HG03196 (cell line): ENCODE measurements around the gene SHMT1.
"Not testable (repeated sequence)": the region's sequence is repeated elsewhere in the genome, so short reads cannot be mapped to it uniquely, and the experiment has no call there.

Experiments
- ATAC-seq: cut with Tn5 transposase; IDR thresholded peaks from one replicate; pipeline ENCODE4 v1.9.1; 2021; ENCODE audit not compliant: unreplicated experiment

Gene SHMT1

DNA sequence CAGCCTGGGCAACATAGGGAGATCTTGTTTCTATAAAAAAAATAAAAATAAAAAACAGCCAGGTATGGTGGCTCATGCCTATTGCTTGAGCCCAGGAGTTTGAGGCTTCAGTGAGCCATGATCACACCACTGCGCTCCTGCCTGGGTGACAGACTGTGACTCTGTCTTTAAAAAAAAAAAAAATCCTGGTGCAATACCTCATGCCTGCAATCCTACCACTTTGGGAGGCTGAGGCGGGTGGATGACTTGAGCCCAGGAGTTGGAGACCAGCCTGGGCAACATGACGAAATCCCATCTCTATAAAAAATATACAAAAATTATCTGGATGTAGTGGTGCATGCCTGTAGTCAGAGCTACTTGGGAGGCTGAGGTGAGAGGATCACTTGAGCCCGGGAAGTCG, 15.3 kb upstream of the SHMT1 start:
- not testable (repeated sequence) for ATAC-seq

DNA sequence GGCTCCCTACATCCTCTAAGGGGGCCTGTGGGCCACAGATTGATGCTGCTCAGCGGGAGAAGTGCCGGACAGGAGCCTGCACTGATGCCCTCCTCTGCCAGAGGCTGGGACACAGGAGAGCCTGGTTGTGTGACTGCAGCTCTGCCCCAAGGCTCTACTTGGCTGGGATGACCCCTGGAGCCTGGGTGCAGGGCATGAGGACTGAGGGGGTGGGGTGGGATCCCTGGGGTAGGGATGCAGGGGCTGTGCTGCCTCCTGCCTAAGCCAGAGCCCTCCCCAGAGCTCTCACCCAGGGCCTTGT, 14.8 kb upstream of the SHMT1 start:
- no peak for ATAC-seq

DNA sequence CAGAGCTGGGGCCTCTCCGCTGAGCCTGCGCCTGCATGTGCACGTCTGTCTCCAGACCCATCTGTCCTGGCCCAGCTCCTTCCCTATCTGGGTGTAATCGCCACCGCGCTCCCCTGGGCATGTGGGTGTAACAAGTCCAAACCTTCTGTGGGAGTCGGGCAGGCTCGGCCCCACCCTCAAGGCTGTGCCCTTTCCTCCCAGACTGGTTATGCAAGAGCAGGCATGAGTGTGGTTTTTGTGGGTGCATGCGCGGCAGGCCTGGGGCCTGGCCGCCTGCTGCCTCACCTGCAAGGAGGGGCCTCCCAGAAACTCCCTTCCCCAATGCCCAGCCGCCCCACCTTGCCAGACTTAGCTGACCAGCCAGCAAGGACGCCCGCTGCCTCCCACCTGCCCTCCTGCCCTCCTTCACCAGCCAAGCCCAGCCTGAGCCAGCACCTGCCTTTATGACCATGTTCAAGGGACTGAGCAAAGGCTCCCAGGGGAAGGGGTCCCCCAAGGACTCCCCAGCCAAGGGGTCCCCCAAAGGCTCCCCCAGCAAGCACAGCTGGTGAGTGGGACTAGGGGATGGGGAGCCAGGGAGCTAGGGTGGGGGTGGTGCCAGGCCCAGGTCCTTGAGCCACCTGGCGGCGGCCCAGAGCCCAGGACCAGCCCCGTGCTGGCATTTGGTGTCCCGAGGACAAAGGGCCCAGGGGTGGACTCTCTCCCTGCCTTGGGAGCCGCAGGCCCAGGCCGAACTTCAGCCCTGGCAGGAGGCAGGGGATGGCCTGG, 14.3 kb upstream of the SHMT1 start, which contains the start of gene EVPLL:
Gene EVPLL (plus strand): TSS at position 342 of the 768 bp plus-strand sequence. CDS start 3,160 bp downstream, outside the sequence.
- no peak for ATAC-seq

DNA sequence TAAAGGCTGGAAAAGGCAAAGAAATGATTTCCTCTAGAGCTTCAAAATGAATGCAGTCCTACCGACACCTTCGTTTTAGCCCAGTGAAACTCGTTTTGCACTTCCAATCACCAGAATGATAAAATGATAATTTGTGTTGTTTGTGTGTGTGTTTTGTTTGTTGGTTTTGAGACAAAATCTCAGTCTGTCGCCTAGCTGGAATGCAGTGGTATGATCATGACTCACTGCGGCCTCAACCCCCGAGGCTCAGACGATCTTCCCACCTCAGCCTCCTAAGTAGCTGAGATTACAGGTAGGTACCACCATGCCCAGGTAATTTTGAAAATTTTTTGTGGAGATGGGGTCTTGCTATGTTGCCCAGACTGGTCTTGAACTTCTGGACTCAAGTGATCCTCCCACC, 10.9 kb upstream of the SHMT1 start:
- ATAC-seq: no peak

DNA sequence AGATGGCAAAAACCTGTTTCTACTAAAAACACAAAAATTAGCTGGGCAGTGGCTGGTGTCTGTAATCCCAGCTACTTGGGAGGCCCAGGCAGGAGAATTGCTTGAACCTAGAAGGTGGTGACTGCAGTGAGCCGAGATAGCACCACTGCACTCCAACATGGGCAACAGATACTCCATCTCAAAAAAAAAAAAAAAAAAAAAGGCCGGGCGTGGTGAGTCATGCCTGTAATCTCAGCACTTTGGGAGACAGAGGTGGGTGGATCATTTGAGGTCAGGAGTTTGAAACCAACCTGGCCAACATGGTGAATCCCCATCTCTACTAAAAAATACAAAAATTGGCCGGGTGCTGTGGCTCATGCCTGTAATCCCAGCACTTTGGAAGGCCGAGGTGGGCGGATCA, 9.8 kb upstream of the SHMT1 start:
- not testable (repeated sequence) for ATAC-seq

DNA sequence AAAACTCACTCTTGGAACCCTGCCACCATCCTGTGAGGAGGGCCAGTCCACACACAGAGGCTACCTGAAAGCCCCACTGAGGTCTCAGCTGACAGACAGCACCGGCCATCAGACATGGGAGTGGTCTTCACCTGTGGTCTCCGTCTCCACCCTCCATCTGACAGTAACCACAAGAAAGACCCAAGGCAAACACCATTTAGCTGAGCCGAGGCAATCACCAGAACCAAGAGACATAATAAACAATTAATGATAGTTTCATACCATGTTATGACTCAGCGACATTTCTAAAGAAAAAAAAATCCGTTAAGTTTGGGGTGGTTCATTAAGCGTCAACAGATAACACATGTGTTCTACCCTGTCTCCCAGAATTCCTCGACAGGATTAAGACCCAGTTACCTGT, 8.1 kb upstream of the SHMT1 start:
- ATAC-seq: no peak

DNA sequence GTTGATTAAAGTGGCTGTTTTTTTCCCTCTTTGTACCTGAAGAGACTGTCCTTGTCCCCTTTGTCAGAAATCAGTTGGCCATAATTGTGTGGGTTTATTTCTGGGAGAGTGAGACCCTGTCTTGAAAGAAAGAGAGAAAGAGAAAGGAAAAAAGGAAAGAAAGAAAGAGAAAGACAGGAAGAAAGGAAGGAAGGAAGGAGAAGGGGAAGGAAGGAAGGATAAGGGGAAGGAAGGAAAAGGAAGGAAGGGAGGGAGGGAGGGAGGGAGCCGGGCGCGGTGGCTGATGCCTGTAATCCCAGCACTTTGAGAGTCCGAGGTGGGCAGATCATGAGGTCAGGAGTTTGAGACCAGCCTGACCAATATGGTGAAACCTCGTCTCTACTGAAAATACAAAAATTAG, 7.4 kb upstream of the SHMT1 start:
- no peak for ATAC-seq

DNA sequence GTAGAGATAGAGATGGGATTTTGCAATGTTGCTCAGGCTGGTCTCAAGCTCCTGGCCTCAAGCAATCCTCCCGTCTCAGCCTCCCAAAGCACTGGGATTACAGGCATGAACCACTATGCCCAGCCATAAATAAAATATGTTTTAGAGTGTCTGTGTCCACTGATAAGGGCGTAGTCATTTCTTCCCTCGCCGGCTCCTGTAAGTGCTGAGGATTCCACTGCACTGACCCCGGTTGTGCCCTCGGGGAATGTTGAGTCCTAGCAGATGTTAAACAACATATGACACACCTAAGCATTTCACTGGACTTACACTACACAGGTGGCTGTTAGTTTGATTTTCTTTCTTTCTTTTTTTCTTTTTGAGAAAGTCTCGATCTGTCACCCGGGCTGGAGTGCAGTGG, 5.6 kb upstream of the SHMT1 start:
- ATAC-seq: no peak

DNA sequence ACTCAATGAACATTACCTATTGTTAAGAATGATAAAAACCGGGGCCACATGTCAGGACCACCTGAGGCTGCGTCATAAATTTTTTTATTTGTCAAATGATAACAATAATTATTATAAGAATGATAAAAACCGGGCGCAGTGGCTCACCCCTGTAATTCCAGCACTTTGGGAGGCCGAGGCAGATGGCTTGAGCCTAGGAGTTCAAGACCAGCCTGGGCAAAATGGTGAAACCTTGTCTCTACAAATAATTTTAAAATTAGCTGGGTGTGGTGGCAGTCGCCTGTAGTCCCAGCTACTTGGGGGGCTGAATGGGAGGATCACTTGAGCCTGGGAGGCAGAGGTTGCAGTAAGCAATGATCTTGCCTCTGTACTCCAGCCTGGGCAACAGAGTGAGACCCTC, 816 bp upstream of the SHMT1 start:
- ATAC-seq: no peak

DNA sequence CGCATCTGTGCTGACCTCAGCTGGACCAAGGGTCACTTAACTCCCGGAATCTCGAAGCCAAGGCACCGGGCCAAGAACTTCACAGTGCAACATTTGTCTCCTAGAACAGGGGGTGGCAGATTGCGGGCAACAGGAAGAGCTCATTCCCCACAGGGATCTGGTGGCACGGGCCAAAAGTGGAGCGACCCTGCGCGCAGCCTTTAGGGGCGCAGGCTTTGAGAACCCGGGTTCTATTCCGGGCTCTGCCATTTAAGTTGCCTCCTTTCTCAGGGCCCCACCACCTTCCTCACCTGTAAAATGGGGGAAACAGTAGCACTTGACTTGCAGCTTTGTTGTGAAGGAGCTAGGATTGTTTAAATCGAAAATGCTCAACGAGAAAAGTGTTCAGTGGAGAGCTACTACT, 651 bp downstream of the SHMT1 start:
- ATAC-seq: no peak

DNA sequence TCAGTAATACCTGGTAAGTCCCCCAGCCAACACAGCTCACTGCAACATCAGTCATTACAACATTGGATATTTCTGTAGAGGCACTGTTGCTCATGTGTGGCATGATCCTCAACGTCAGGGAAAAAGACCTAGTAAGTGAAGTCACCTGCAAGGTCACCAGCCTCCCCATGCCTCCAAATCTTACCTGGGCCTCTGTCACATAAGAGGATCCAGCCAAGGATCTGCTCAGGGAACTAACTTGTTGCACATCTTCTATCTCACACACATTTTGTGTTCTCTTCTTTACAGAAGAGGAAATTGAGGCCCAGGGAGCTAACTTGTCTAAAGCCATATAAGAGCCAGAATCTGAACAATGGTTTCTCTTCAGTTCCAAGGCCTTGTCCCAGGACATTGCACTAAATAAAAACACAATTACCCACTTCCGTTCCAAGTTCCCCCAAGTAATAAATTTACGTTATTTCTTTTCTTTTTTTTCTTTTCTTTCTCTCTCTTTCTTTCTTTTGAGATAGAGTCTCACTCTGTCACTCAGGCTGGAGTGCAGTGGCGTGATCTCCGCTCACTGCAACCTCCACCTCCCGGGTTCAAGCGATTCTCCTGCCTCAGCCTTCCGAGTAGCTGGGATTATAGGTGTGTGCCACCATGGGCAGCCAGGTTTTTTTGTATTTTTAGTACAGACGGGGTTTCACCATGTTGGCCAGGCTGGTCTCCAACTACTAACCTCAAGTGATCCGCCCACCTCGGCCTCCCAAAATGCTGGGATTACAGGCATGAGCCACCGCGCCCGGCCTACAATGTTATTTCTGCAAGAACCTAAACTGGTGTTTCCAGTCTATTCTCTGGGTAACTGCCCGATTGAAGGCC, 1.3 kb downstream of the SHMT1 start:
- no peak for ATAC-seq

DNA sequence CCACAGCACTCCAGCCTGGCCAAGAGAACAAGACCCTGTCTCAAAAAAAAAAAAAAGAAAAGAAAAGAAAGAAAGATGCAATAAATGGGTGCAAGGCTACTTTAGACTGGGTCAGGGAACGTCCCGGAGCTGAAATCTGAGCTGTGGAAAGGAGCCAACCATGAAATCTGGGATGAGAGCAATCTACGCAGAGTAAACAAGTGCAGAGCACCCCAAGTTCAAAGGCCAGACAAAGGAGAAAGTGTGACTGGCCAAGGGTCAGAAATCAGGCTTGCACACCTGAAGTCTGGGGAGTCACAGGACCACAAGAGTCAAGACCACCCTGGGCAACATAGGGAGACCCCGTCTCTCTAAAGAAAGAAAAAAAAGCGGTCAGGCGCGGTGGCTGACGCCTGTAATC, 2.8 kb downstream of the SHMT1 start:
- ATAC-seq: no peak

DNA sequence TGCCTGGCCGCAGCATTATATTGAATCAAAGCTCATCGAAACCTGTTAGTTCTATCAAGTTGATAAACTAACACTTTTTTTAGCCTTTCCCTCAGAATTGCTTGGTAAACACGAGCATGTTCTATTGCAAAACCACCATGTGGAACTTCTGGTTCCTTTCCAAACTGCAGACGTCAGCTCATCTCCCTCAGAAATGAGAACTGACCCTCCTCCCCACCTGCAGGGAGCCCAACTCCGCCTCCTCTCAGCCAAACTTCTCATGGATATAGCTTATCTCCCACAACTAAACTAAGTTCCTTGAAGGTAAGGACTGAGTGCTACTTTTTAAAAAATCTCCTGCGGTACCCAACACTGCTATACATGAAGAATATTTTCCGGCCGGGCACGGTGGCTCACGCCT, 6.7 kb downstream of the SHMT1 start:
- no peak for ATAC-seq

DNA sequence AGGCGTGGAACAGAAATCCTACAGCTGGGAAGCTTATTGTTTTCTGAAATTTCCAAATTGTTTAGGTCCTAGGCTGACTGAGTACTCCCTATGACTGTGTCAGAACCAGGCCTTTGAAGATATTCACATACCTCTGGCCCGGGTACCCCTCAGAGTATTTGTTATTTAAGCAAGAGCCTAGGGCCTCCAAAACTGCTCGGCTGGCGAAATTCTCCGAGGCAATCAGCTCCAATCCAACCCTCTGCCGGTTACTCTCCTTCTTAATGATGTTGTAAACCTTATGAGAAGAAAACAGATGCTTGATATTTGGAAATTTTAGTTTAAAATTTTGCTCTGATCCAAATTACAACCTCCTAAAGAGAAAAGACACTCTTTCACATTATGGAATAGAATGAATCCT, 9.8 kb downstream of the SHMT1 start:
- ATAC-seq: no peak

DNA sequence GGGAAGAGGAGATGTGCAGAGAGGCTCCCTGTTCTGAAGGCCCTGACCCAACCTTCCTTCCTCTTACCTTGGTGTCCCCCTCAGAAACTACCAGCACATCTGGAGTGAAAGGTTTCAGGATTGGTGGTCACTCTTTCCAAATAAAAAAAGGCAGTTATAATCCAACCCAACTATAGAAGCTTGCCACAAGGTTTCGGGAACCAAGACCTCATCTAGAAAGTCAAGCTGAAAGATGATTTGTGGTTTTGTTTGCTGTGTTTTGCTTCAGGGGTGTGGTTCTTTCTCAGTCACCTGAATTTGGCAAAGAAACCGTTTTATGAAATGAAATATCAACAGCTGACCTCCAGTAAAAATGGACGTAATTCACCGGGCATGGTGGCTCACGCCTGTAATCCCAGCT, 19.3 kb downstream of the SHMT1 start:
- no peak for ATAC-seq

DNA sequence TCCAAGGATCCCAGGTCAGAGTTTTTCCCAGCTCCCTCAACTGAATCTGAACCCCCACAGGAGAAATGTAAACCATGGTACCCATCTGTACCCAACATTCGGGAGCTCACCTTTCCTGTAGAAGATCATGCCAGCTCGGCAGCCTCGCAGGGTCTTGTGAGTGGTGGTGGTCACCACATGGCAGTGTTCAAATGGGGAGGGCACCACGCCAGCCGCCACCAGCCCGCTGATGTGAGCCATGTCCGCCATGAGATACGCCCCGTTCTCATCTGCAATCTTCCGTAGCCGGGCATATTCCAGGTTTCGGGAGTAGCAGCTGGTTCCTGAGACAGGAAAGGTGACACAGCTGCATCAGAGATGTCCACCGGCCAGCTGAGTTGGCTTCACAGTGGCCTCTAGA, 23.4 kb downstream of the SHMT1 start:
- no peak for ATAC-seq

DNA sequence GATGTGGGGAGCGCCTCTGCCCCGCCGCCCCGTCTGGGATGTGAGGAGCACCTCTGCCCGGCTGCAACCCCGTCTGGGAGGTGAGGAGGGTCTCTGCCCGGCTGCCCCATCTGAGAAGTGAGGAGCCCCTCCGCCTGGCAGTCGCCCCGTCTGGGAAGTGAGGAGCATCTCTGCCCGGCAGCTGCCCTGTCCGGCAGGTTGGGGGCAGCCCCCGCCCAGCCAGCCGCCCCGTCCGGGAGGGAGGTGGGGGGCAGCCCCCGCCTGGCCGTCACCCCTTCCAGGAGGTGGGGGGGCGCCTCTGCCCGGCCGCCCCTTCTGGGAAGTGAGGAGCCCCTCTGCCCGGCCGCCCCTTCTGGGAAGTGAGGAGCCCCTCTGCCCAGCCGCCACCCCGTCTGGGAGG, 25.2 kb downstream of the SHMT1 start:
- not testable (repeated sequence) for ATAC-seq

DNA sequence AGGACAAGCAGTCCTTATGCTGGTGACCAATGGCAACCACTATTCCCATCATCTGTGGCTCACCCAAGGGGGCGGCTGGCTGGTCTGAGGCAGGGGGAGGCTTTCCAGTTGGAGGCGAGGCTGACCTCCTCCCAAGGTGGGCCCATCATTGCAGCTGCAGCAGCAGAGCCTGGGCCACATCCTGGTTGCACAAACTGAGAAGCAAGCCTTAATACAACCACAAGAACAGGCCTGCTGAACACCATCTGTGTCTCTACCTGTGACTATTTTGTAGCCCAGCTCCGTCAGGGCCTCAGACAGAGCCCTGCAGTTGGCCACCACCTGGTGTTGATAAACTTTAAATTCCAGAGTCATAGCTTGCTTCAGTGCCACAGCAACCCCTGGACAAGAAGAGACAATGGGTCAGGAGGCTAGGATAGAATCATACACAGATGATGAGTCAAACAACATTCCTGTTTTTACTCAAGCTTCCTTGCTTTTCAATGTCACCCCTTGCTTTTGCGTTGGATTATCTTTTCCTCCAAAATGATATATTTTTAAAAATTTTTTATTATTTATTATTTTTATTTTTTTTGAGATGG, 30.4 kb downstream of the SHMT1 start:
- ATAC-seq: no peak

DNA sequence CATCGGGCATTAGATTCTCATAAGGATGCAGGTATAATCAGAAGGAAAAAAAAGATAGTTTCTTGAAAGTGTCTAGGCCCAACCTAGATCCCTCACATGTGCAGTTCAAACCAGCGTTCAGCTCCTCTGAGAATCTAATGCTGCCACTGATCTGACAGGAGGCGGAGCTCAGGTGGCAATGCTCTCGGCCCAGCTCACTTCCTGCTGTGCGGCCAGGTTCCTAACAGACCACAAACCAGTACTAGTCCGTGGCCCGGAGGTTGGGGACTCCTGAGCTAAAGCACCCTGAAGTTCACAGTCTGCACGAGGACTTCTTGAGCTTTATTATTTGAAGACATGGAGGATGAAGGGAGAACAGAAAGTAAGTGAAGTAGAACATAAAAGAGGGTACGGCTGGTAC, 31.5 kb downstream of the SHMT1 start:
- ATAC-seq: no peak

DNA sequence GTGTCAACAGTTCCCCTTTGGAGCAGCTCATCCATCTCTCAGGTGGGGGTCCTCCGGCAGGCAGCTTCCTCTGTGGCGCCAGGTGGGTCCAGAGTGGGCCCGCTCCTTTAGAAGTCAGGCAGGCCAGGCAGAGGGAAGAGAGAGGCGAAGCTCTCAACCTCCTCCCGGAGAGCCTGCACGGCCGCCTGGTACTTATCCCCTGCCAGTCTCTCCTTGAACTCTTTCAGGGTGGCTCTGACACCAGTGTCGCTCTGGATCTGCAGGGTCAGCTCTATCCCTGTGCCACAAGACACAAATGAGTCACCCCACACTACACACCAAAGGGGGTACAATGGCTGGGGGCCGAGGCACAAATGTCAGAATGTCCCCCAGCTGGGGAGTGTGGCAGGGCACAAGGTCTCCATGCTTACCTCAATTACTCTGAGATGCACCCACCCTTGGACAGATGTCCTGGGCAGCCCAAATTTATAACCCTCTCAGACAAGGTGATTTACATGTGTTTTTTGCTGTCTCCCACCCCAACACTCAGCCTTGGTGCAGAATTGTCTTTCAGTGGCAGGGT, 34.6 kb downstream of the SHMT1 start:
- ATAC-seq: no peak

DNA sequence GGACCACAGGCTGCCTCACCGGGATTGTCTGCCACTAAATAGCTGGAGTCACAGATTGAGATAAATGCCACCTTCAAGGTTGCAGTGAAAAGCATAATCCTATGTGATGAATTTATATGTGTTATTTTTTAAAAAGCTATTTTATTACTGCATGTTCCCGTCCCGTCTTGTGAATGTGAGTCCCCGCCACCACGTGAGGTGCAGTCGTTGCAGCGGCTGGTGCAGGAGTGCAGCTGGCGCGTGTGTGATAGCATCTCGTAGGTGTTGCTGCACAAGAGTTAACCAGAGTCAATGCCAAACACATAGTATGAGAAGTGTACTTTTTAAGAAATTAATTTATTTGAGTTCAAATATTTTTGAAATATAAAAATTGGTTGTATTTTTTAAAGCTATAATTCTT, 35.8 kb downstream of the SHMT1 start:
- no peak for ATAC-seq

DNA sequence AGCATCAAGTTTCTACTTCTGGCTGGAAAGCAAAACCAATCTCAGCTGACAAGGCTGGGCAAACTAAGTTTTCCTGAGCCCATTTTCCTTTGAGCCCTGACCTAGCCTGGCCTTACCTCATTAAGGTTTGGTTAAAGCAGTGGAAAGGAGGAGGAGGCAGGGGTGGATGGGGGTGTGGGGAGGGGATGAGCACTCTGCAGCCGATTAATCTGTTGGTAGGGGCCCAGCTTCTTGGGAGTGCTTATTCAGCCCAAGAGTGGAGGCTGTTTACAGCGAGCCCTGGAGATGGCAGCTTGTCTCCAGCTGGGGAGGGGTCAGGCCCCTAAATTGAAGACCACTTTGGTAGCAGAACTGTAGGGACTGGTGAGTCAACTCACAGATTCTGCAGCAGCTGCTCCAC, 36.3 kb downstream of the SHMT1 start:
- ATAC-seq: no peak
